Effector memory CD4-positive, alpha-beta T cell (primary cell): ENCODE data around the gene CARHSP1.

Source experiments
- DNase-seq, 3 donors: peaks; one replicate each; pipeline ENCODE4 v3.0.0-alpha.2; 2020
- H3K27ac ChIP-seq: 2 replicates; pipeline ENCODE4 v1.7.0; 2013; ENCODE audit warnings: mild to moderate bottlenecking, low read length, moderate library complexity; ENCODE audit not compliant: insufficient read depth, poor library complexity, severe bottlenecking
- H3K27me3 ChIP-seq: replicated peaks from 2 replicates; pipeline ENCODE4 v1.7.0; 2013; ENCODE audit warnings: mild to moderate bottlenecking, low read length; ENCODE audit not compliant: insufficient read depth, control insufficient read depth, poor library complexity, severe bottlenecking
- H3K36me3 ChIP-seq: 2 replicates; pipeline ENCODE4 v1.7.0; 2013; ENCODE audit warnings: mild to moderate bottlenecking, low read length, moderate library complexity; ENCODE audit not compliant: control insufficient read depth, insufficient read depth
- H3K4me1 ChIP-seq: 2 replicates; pipeline ENCODE4 v1.7.0; 2013; ENCODE audit warnings: low read length, mild to moderate bottlenecking; ENCODE audit not compliant: control insufficient read depth, insufficient read depth, poor library complexity, severe bottlenecking
- H3K4me3 ChIP-seq: 2 replicates; pipeline ENCODE4 v1.7.0; 2013; ENCODE audit warnings: low read length, low read depth, mild to moderate bottlenecking; ENCODE audit not compliant: insufficient read depth, poor library complexity, severe bottlenecking
- H3K9me3 ChIP-seq: 2 replicates; pipeline ENCODE4 v1.7.0; 2013; ENCODE audit warnings: mild to moderate bottlenecking, low read length, moderate library complexity; ENCODE audit not compliant: control insufficient read depth

CARHSP1 gene

GRCh38 chr16:8905795-8906591 is 37.2 kb upstream of the CARHSP1 start:
- no peak overlapping the region for H3K27ac ChIP-seq
- H3K4me1 ChIP-seq: peaks cover 14% of the 10 kb centered on the region
- H3K27me3 ChIP-seq: no peaks in the 10 kb centered on the region
- no peaks in the 10 kb centered on the region for H3K9me3 ChIP-seq
- no peak overlapping the region for H3K4me3 ChIP-seq
- DNase-seq: no peak
- peaks cover 90% of the 10 kb centered on the region for H3K36me3 ChIP-seq

GRCh38 chr16:8905168-8905762 is 36.5 kb upstream of the CARHSP1 start:
- Histone ChIP-seq H3K4me3 (no peak overlapping the region), H3K36me3 (peaks cover 90% of the 10 kb centered on the region), H3K27ac (no peak overlapping the region), H3K27me3 (no peaks in the 10 kb centered on the region), H3K9me3 (no peaks in the 10 kb centered on the region), H3K4me1 (peaks cover 13% of the 10 kb centered on the region)
- no peak for DNase-seq

GRCh38 chr16:8904018-8904430 is 35.2 kb upstream of the CARHSP1 start:
- Histone ChIP-seq H3K4me3 (no peak overlapping the region), H3K27ac (no peak overlapping the region), H3K4me1 (peaks cover 7% of the 10 kb centered on the region), H3K36me3 (peaks cover 94% of the 10 kb centered on the region), H3K9me3 (no peaks in the 10 kb centered on the region), H3K27me3 (no peaks in the 10 kb centered on the region)
- no peak for DNase-seq

- Histone ChIP-seq H3K27me3 (no peaks in the 10 kb centered on the region), H3K27ac (no peak overlapping the region), H3K36me3 (peaks cover 95% of the 10 kb centered on the region), H3K9me3 (no peaks in the 10 kb centered on the region), H3K4me3 (no peak overlapping the region), H3K4me1 (no peaks in the 10 kb centered on the region)
- no peak for DNase-seq
These were observed 34.2 kb upstream of the CARHSP1 start for GRCh38 chr16:8903004-8903403.

GRCh38 chr16:8901320-8901861 is 32.6 kb upstream of the CARHSP1 start:
- no peaks in the 10 kb centered on the region for H3K4me1 ChIP-seq
- no peak for DNase-seq
- H3K27me3 ChIP-seq: no peaks in the 10 kb centered on the region
- no peaks in the 10 kb centered on the region for H3K9me3 ChIP-seq
- H3K27ac ChIP-seq: no peak overlapping the region
- H3K36me3 ChIP-seq: peaks cover 94% of the 10 kb centered on the region
- no peak overlapping the region for H3K4me3 ChIP-seq

GRCh38 chr16:8900343-8900742 is 31.5 kb upstream of the CARHSP1 start:
- Histone ChIP-seq H3K9me3 (no peaks in the 10 kb centered on the region), H3K4me3 (no peak overlapping the region), H3K4me1 (no peaks in the 10 kb centered on the region), H3K27ac (no peak overlapping the region), H3K36me3 (peaks cover 91% of the 10 kb centered on the region), H3K27me3 (no peaks in the 10 kb centered on the region)
- no peak for DNase-seq

GRCh38 chr16:8899709-8900317 is 31.0 kb upstream of the CARHSP1 start:
- Histone ChIP-seq H3K4me1 (no peaks in the 10 kb centered on the region), H3K27ac (no peak overlapping the region), H3K27me3 (no peaks in the 10 kb centered on the region), H3K9me3 (no peaks in the 10 kb centered on the region), H3K4me3 (no peak overlapping the region), H3K36me3 (peaks cover 91% of the 10 kb centered on the region)
- DNase-seq: no peak

- H3K36me3 ChIP-seq: peaks cover 94% of the 10 kb centered on the region
- no peaks in the 10 kb centered on the region for H3K9me3 ChIP-seq
- no peak overlapping the region for H3K27ac ChIP-seq
- H3K27me3 ChIP-seq: no peaks in the 10 kb centered on the region
- no peaks in the 10 kb centered on the region for H3K4me1 ChIP-seq
- no peak for DNase-seq
- H3K4me3 ChIP-seq: no peak overlapping the region
These were observed 30.0 kb upstream of the CARHSP1 start for GRCh38 chr16:8898660-8899318.

GRCh38 chr16:8894736-8895334 is 26.0 kb upstream of the CARHSP1 start:
- Histone ChIP-seq H3K27me3 (no peaks in the 10 kb centered on the region), H3K9me3 (no peaks in the 10 kb centered on the region), H3K4me3 (no peak overlapping the region), H3K36me3 (peaks cover 81% of the 10 kb centered on the region), H3K4me1 (peaks cover 4% of the 10 kb centered on the region), H3K27ac (no peak overlapping the region)
- no peak for DNase-seq
